Keratinocyte (primary cell): ENCODE data around the gene ART4. TPM values are rescaled to one million over a fixed set of nuclear protein-coding genes. Genes with fewer than 3 reads are reported as not detected.
A peak's percentile ranks its signal among the peaks of the same experiment; 100 is the strongest.

Source experiments
- DNase-seq: peaks from one replicate; pipeline ENCODE4 v3.0.0-alpha.2; 2011; ENCODE audit warnings: low read depth, missing footprints, low spot score
- FAIRE-seq: peaks from 2 replicates; lab custom pipeline; 2011; peaks lifted over from hg19 to GRCh38; lab: Jason Lieb, UNC
- H2AFZ ChIP-seq: 2 replicates; pipeline ENCODE4 v1.6.0; 2012; ENCODE audit warnings: low read length, control low read depth, inconsistent platforms; ENCODE audit not compliant: control insufficient read depth
- H3K27ac ChIP-seq: 2 replicates; pipeline ENCODE4 v1.5.1; 2011; ENCODE audit warnings: low read length; ENCODE audit not compliant: control insufficient read depth, insufficient read depth
- H3K27me3 ChIP-seq: 3 replicates; pipeline ENCODE4 v1.6.0; 2011; ENCODE audit warnings: low read length; ENCODE audit not compliant: control insufficient read depth, insufficient read depth; ENCODE audit errors: extremely low read depth
- H3K36me3 ChIP-seq, 2 experiments: 2 replicates in 1 of 2; 3 replicates in 1 of 2; pipeline ENCODE4 v1.5.1; 2011; ENCODE audit warnings: low read length in 2 of 2, mild to moderate bottlenecking in 1 of 2; ENCODE audit not compliant: control insufficient read depth in 2 of 2, insufficient read depth in 2 of 2; ENCODE audit errors: extremely low read depth in 1 of 2
- H3K4me1 ChIP-seq: 3 replicates; pipeline ENCODE4 v1.5.1; 2011; ENCODE audit warnings: low read length; ENCODE audit not compliant: control insufficient read depth, insufficient read depth; ENCODE audit errors: extremely low read depth
- H3K4me2 ChIP-seq: 3 replicates; pipeline ENCODE4 v1.6.0; 2011; ENCODE audit warnings: low read depth, low read length; ENCODE audit not compliant: control insufficient read depth, insufficient read depth; ENCODE audit errors: extremely low read depth
- H3K4me3 ChIP-seq, 3 experiments: fragments of 200-600 bp in 1 of 3; sonication (generic) in 1 of 3; 2 replicates in 2 of 3; 3 replicates in 1 of 3; pipeline ENCODE4 v1.5.1; 2011 to 2016; ENCODE audit warnings: low read length in 3 of 3, mild to moderate bottlenecking in 3 of 3, control low read depth in 2 of 3, inconsistent platforms in 1 of 3, low read depth in 1 of 3, mixed read lengths in 1 of 3, mixed run types in 1 of 3, moderate library complexity in 1 of 3; ENCODE audit not compliant: control insufficient read depth in 2 of 3, insufficient read depth in 2 of 3; ENCODE audit errors: extremely low read depth in 1 of 3
- H3K79me2 ChIP-seq: 2 replicates; pipeline ENCODE4 v1.6.0; 2012; ENCODE audit warnings: low read length; ENCODE audit not compliant: control insufficient read depth, insufficient read depth
- H3K9ac ChIP-seq: 3 replicates; pipeline ENCODE4 v1.6.0; 2011; ENCODE audit warnings: low read length; ENCODE audit not compliant: control insufficient read depth, insufficient read depth; ENCODE audit errors: extremely low read depth
- H3K9me1 ChIP-seq: 3 replicates; pipeline ENCODE4 v1.6.0; 2011; ENCODE audit warnings: low read length; ENCODE audit not compliant: control insufficient read depth, insufficient read depth; ENCODE audit errors: extremely low read depth
- H3K9me3 ChIP-seq: 2 replicates; pipeline ENCODE4 v1.5.1; 2012; ENCODE audit warnings: low read depth, low read length; ENCODE audit not compliant: control insufficient read depth
- H4K20me1 ChIP-seq: 3 replicates; pipeline ENCODE4 v1.6.0; 2011; ENCODE audit warnings: low read length; ENCODE audit not compliant: control insufficient read depth, insufficient read depth; ENCODE audit errors: extremely low read depth
- EZH2 ChIP-seq: IDR thresholded peaks from one replicate; pipeline ENCODE4 v1.6.1; 2012; ENCODE audit warnings: inconsistent platforms, mild to moderate bottlenecking, low read length, moderate library complexity
- dilution Hi-C: fragments of 300-500 bp; cut with MboI; formaldehyde crosslinking; loops from one replicate; pipeline ENCODE4 v1.7.0; 2020; ENCODE audit warnings: low sequenced_read_pairs; ENCODE audit not compliant: extremely low pct_ligation_motif_present
- polyA plus RNA-seq, 5 experiments: library from polyadenylated mRNA; depleted of rRNA in 3 of 5; stranded (reverse) in 3 of 5; stranded (forward) in 1 of 5; unstranded in 1 of 5; fragments of >200 nt; gene quantifications; 1 replicate in 1 of 5; 2 replicates in 3 of 5; 3 replicates in 1 of 5; pipeline versions ENCODE4 v1.2.1 to v1.2.3, GENCODE V29; 2011 to 2012; ENCODE audit warnings: missing spikeins in 2 of 5, low read depth in 1 of 5, low replicate concordance in 1 of 5
- TF ChIP-seq, protein P1 (sequence below), 3 experiments: IDR thresholded peaks in 1 of 3; conservative IDR thresholded peaks in 1 of 3; optimal IDR thresholded peaks in 1 of 3; 2 replicates in 2 of 3; 3 replicates in 1 of 3; pipeline versions ENCODE3 to v1.5.1; 2011; ENCODE audit warnings: low read length in 3 of 3, mild to moderate bottlenecking in 3 of 3, moderate library complexity in 2 of 3, control low read depth in 1 of 3, inconsistent platforms in 1 of 3; ENCODE audit not compliant: insufficient read depth in 2 of 3; ENCODE audit errors: extremely low read depth in 1 of 3

The ART4 gene
- polyA plus RNA-seq, 1 donor (not counting 4 experiments of a cell fraction or from before 2014, with no cell fraction given), result not detected

DNA sequence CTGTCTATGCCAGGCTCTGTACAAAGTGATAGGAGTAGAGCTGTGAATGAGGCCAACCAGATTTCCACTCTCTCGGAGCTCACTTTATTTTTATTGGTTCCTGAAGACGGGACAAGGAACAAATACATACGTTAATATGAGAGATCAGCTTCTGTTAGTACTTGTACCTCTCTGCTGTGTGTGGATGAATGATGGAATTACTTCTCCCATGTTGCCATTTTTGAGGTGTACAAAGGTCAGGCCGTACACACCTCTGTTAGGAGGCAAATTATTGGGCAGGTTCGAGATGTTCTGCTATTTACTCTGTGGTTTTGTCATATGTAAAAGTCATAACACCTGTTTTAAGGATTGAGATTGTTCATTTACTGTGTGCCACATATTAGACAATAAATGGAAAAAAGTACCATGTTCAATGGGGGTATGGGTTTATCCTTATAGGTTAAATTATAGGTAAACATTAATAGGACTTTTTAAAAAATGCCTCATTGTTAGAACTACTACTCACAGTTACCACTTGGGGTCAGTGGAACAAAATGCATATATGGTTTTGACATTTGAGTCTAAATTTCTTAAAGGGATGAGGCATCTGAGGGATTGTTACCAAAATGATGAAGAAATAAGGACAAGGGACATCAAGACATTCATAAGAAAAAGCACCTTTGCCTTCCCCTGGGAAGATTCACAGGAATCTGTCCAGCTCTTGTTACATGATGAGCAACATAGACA lies 66.9 kb downstream of the ART4 start:
- H4K20me1 ChIP-seq, result no peaks in the 10 kb centered on the region
- H3K4me3 ChIP-seq, result no peak overlapping the region
- peaks cover 9% of the 10 kb centered on the region for H3K79me2 ChIP-seq
- peaks cover 20% of the 10 kb centered on the region for H3K4me1 ChIP-seq
- no peaks in the 10 kb centered on the region for H3K9me1 ChIP-seq
- TF ChIP-seq EZH2, result no peak
- TF ChIP-seq, protein P1, sequence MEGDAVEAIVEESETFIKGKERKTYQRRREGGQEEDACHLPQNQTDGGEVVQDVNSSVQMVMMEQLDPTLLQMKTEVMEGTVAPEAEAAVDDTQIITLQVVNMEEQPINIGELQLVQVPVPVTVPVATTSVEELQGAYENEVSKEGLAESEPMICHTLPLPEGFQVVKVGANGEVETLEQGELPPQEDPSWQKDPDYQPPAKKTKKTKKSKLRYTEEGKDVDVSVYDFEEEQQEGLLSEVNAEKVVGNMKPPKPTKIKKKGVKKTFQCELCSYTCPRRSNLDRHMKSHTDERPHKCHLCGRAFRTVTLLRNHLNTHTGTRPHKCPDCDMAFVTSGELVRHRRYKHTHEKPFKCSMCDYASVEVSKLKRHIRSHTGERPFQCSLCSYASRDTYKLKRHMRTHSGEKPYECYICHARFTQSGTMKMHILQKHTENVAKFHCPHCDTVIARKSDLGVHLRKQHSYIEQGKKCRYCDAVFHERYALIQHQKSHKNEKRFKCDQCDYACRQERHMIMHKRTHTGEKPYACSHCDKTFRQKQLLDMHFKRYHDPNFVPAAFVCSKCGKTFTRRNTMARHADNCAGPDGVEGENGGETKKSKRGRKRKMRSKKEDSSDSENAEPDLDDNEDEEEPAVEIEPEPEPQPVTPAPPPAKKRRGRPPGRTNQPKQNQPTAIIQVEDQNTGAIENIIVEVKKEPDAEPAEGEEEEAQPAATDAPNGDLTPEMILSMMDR (optimal IDR thresholded peaks at IDR 0.05 in 1 of 3, IDR thresholded peaks at IDR 0.05 in 1 of 3, conservative IDR thresholded peaks at IDR 0.05 in 1 of 3; ENCODE audit: extremely low read depth in 1 of 3, insufficient read depth in 2 of 3, low read length in 3 of 3), result no peak
- dilution Hi-C loops, result no loop called here
- DNase-seq (no peak), FAIRE-seq (no peak)
- H3K27ac ChIP-seq, result no peak overlapping the region
- no peaks in the 10 kb centered on the region for H3K27me3 ChIP-seq
- H3K9me3 ChIP-seq, result no peaks in the 10 kb centered on the region
- peak overlapping the region; percentile 79 for H3K4me2 ChIP-seq
- no peaks in the 10 kb centered on the region for H3K36me3 ChIP-seq
- no peak overlapping the region for H3K9ac ChIP-seq
- no peak overlapping the region for H2AFZ ChIP-seq

DNA sequence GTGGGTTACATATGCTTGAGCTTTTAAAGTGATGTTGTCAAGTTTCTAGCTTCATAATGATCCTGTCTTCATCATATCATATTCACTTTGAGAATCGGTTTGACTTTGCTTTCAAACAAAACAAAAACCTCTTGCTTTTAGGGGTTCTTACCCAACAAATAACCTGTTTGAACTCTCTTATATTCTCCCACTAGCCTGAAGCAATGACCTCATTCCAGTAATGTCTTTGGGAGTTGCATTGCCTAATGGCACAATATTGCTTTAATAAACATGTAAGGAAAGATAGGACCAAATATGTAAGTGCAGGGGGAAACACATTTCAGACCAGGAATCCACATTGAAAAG lies 67.7 kb downstream of the ART4 start:
- peak overlapping the region; percentile 75 to 84 (median 80) for H3K4me3 ChIP-seq
- H4K20me1 ChIP-seq, result no peaks in the 10 kb centered on the region
- H3K9me1 ChIP-seq, result no peaks in the 10 kb centered on the region
- H3K4me1 ChIP-seq, result peaks cover 20% of the 10 kb centered on the region
- FAIRE-seq (no peak), DNase-seq (no peak)
- dilution Hi-C loops, result no loop called here
- peak overlapping the region; percentile 88 for H3K9ac ChIP-seq
- H2AFZ ChIP-seq, result no peak overlapping the region
- H3K4me2 ChIP-seq, result peak overlapping the region; percentile 79
- H3K36me3 ChIP-seq, result no peaks in the 10 kb centered on the region
- peaks cover 9% of the 10 kb centered on the region for H3K79me2 ChIP-seq
- peak overlapping the region; percentile 89 for H3K27ac ChIP-seq
- no peaks in the 10 kb centered on the region for H3K9me3 ChIP-seq
- TF ChIP-seq, protein P1 (optimal IDR thresholded peaks at IDR 0.05 in 1 of 3, IDR thresholded peaks at IDR 0.05 in 1 of 3, conservative IDR thresholded peaks at IDR 0.05 in 1 of 3; ENCODE audit: extremely low read depth in 1 of 3, insufficient read depth in 2 of 3, low read length in 3 of 3), result no peak
- TF ChIP-seq EZH2, result no peak
- no peaks in the 10 kb centered on the region for H3K27me3 ChIP-seq

Other genes with a start within 250 kb of the ART4 start
- gene GUCY2C, start 146.9 kb downstream of the ART4 start, polyA plus RNA-seq, result 0.03 to 0.06 TPM (median 0.03 TPM) in 3 replicates
- 4.8 to 21.0 TPM (median 13.1 TPM) in 3 replicates for gene WBP11, start 40.0 kb downstream of the ART4 start, polyA plus RNA-seq
- gene C12orf60, start 39.9 kb downstream of the ART4 start, polyA plus RNA-seq, result 1.3 to 3.2 TPM (median 2.4 TPM) in 3 replicates
- gene SMCO3, start 29.3 kb downstream of the ART4 start, polyA plus RNA-seq, result not detected in 3 replicates
- gene MGP, start 42.3 kb upstream of the ART4 start, polyA plus RNA-seq, result 0.24 to 0.33 TPM (median 0.31 TPM) in 3 replicates
- 0.06 to 0.18 TPM (median 0.17 TPM) in 3 replicates for gene ERP27, start 95.0 kb upstream of the ART4 start, polyA plus RNA-seq
- 78.5 to 190 TPM (median 164 TPM) in 3 replicates for gene ARHGDIB, start 118.1 kb upstream of the ART4 start, polyA plus RNA-seq
- not detected in 3 replicates for gene PDE6H, start 129.5 kb upstream of the ART4 start, polyA plus RNA-seq